Measurements from ENCODE around the gene ZNF451.

- no peak for TF ChIP-seq CTCF (IDR thresholded peaks at IDR 0.05)
- TF ChIP-seq POLR2A (IDR thresholded peaks at IDR 0.05), result no peak
These were observed 41.4 kb upstream of the ZNF451 start for GRCh38 chr6:57048577-57048976.

Data from uterus (tissue), 2 donors.